PFSK-1 (cell line): ENCODE measurements around the gene PIEZO1.

ENCODE experiments used
- FOXP2 ChIP-seq: optimal IDR thresholded peaks from 2 replicates; pipeline ENCODE3; 2011; ENCODE audit warnings: borderline replicate concordance, control low read depth, inconsistent platforms; ENCODE audit not compliant: insufficient read depth; ENCODE audit errors: extremely low read length, extremely low read depth
- POLR2AphosphoS5 ChIP-seq: IDR thresholded peaks from 2 replicates; pipeline ENCODE4 v1.6.1; 2012; ENCODE audit warnings: low read depth, mild to moderate bottlenecking, control low read depth, low read length, moderate library complexity
- SIN3A ChIP-seq: IDR thresholded peaks from 2 replicates; pipeline ENCODE4 v1.6.1; 2012; ENCODE audit warnings: mild to moderate bottlenecking, low read length, moderate library complexity, borderline replicate concordance; ENCODE audit not compliant: insufficient read depth
- TAF1 ChIP-seq: IDR thresholded peaks from 2 replicates; pipeline ENCODE4 v1.6.1; 2012; ENCODE audit warnings: low read length, control low read depth, borderline replicate concordance; ENCODE audit not compliant: insufficient read depth
- TF ChIP-seq, protein P1 (sequence below), 2 experiments: IDR thresholded peaks; 2 replicates each; pipeline versions ENCODE4 v1.6.1 to v1.8.0; 2011 to 2012; ENCODE audit warnings: low read depth in 2 of 2, low read length in 2 of 2, control low read depth in 1 of 2, inconsistent platforms in 1 of 2, mild to moderate bottlenecking in 1 of 2, moderate library complexity in 1 of 2; ENCODE audit not compliant: insufficient read depth in 1 of 2

Gene PIEZO1

DNA sequence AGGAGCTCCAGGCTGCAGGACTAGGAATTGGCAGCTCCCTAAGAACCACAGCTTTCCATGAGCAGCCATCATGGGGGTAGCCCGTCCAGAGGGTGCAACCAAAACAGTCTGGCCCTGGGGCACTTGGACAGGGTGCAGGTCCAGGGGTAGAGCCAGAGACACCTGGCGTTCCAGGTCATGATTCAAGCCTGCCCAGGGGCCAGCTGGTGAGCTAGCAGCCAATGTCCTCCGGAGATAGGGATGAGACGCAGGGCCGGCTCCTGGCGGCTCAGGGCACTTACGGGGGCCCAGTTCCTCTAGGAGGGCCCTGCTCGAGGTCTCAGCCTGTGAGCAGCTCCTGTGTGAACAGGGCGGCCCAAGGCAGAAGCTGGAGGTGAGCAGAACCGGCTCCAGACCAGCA lies 22.1 kb downstream of the PIEZO1 start:
- TF ChIP-seq SIN3A (no peak), POLR2AphosphoS5 (no peak), FOXP2 (no peak), TAF1 (no peak)
- TF ChIP-seq, protein P1, sequence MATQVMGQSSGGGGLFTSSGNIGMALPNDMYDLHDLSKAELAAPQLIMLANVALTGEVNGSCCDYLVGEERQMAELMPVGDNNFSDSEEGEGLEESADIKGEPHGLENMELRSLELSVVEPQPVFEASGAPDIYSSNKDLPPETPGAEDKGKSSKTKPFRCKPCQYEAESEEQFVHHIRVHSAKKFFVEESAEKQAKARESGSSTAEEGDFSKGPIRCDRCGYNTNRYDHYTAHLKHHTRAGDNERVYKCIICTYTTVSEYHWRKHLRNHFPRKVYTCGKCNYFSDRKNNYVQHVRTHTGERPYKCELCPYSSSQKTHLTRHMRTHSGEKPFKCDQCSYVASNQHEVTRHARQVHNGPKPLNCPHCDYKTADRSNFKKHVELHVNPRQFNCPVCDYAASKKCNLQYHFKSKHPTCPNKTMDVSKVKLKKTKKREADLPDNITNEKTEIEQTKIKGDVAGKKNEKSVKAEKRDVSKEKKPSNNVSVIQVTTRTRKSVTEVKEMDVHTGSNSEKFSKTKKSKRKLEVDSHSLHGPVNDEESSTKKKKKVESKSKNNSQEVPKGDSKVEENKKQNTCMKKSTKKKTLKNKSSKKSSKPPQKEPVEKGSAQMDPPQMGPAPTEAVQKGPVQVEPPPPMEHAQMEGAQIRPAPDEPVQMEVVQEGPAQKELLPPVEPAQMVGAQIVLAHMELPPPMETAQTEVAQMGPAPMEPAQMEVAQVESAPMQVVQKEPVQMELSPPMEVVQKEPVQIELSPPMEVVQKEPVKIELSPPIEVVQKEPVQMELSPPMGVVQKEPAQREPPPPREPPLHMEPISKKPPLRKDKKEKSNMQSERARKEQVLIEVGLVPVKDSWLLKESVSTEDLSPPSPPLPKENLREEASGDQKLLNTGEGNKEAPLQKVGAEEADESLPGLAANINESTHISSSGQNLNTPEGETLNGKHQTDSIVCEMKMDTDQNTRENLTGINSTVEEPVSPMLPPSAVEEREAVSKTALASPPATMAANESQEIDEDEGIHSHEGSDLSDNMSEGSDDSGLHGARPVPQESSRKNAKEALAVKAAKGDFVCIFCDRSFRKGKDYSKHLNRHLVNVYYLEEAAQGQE (IDR thresholded peaks at IDR 0.05; ENCODE audit: insufficient read depth in 1 of 2, low read depth in 2 of 2, low read length in 2 of 2) = no peak

DNA sequence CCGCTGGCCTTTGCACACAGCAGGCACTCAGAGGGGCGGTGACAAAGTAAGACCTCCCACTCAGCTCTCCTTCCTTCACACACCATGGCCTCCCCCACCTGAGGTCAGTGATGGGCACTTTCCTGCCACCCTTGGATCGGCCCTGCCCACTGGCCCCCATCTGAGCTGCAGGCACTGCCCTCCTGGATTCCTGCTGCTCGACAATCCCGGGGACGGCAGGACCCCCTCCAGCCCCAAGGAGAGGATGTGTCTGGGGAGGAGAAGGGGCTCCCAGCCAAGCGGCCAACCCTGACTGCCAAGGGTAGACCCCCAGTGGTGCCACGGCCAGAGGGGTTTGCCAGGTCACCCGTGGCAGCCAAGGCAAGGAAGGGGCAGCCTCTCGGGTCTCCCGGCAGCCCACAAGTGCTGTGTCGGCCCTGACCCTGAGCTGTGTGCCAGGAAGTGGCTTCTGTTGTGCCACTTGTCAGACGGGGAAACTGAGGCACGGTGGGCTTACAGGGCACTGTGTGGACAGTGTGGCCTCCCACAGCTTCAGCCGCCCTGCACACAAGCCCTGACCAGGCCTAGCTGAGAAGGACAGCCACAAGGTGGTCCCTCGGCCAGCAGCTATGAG lies 22.7 kb downstream of the PIEZO1 start:
- TF ChIP-seq FOXP2 (no peak), SIN3A (no peak), TAF1 (no peak), POLR2AphosphoS5 (no peak)
- TF ChIP-seq, protein P1 (IDR thresholded peaks at IDR 0.05; ENCODE audit: insufficient read depth in 1 of 2, low read depth in 2 of 2, low read length in 2 of 2) = no peak

DNA sequence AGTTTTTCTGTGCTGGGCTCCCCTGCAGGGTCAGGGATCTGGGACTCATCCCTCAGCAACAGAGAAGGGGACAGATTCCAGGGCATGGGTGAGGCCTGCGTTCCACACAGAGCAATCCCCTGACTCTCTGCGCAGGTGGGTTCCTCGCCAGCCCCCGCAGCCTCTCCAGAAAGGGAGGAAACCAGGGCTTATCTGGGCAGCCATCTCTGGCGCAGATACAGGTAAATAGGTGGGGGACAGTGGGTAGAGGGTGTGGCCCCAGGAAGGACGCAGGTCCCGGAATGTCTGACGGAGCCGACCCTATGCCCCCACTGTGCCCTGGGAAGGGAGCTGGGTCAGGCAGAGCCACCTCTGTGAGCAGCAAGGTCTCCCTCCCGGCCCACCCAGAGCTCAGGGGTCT lies 23.2 kb downstream of the PIEZO1 start:
- TF ChIP-seq POLR2AphosphoS5 (no peak), TAF1 (no peak), SIN3A (no peak), FOXP2 (no peak)
- TF ChIP-seq, protein P1 (IDR thresholded peaks at IDR 0.05; ENCODE audit: insufficient read depth in 1 of 2, low read depth in 2 of 2, low read length in 2 of 2) = no peak

DNA sequence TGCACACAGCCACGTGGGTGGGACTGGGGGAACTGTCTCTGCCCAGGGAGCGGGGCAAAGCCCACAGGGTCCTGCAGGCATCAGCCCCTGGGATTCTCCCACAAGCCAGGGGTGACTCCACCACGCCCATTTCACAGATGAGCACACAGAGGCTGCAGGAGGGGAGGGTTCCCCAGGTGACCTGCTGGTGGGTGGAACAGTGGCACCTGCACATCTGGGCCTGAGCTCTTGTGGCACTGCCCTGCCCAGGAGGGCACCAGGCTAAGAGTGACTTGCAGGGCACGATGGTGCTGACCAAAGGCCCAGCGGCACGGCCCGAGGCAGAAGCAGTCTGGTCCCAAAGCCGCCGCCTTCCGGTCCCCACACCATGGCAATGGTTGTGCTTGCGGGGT lies 23.9 kb downstream of the PIEZO1 start:
- TF ChIP-seq POLR2AphosphoS5 (no peak), TAF1 (no peak), FOXP2 (no peak), SIN3A (no peak)
- TF ChIP-seq, protein P1 (IDR thresholded peaks at IDR 0.05; ENCODE audit: insufficient read depth in 1 of 2, low read depth in 2 of 2, low read length in 2 of 2) = no peak

DNA sequence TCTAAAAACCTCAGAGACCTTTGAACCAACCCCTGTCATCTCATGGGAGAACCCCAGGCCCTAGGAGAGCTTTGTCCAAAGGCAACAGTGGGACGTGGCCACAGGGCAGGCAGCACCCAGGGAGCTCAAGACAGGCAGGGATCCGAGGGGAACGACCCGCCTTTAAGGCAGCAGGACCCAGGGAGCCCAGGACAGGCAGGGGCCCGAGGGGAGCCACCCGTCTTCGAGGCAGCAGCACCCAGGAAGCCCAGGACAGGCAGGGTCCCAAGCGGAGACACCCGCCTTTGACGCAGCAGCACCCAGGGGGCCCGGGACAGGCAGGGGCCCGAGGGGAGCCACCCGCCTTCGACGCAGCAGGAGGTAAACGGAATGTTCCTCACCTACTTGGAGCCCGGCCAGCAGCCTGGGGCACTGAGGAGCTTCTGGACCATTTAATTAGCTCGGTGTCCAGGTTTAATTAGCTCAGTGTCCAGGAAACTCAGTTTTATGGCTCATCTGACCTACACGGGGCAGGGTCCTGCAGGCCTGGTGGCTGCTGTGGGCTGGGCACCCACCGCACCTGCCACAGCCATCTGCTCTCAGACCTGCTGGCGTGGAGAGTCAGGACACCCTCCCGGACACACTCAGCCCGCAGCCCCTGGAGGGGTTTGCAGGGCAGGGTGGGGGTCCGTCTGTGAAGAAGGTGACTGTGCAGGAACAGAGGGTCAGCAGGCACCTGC lies 24.4 kb downstream of the PIEZO1 start:
- TF ChIP-seq, protein P1 (IDR thresholded peaks at IDR 0.05; ENCODE audit: insufficient read depth in 1 of 2, low read depth in 2 of 2, low read length in 2 of 2) = no peak
- no peak for TF ChIP-seq POLR2AphosphoS5
- TF ChIP-seq FOXP2 = no peak
